Kidney capillary endothelial cell (primary cell): ENCODE measurements around the gene CFD.

Experiments
- DNase-seq: peaks from one replicate; pipeline ENCODE4 v3.0.0-alpha.2; 2018; ENCODE audit warnings: low spot score

Gene CFD

GRCh38 chr19:906480-906879, 47.0 kb downstream of the CFD start:
- no peak for DNase-seq

DNA sequence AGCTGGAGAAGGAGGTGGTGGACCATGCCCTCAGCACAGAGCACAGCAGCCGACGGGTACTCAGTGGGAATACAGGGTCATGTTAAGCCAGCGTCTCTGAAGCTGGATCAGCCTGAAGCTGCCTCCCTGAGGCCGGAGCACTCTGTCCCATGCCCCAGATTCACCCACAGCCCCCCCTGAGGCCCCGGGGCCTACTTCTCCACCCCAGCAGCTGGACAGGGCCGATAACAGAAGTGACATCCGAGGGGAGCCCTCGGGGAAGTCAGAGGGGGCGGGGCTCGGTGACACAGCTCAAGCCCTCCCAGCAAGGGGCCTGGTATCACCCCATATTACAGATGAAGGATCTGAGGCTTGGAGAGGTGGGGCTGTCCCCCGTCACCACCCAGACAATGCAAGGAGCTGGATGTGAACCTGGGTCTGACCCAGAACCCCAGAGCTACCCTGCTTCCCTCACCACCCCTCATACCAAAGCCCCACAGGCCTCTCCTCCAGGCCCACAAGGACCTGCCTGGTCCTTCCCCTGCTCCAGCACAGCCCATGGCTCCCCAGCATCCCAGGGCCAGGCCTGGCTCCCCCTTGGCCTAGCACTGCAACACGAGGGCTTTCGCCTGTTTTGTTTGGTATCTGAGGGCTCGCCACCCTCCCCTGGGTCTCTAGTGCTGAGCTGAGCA, 47.9 kb downstream of the CFD start:
- no peak for DNase-seq

DNA sequence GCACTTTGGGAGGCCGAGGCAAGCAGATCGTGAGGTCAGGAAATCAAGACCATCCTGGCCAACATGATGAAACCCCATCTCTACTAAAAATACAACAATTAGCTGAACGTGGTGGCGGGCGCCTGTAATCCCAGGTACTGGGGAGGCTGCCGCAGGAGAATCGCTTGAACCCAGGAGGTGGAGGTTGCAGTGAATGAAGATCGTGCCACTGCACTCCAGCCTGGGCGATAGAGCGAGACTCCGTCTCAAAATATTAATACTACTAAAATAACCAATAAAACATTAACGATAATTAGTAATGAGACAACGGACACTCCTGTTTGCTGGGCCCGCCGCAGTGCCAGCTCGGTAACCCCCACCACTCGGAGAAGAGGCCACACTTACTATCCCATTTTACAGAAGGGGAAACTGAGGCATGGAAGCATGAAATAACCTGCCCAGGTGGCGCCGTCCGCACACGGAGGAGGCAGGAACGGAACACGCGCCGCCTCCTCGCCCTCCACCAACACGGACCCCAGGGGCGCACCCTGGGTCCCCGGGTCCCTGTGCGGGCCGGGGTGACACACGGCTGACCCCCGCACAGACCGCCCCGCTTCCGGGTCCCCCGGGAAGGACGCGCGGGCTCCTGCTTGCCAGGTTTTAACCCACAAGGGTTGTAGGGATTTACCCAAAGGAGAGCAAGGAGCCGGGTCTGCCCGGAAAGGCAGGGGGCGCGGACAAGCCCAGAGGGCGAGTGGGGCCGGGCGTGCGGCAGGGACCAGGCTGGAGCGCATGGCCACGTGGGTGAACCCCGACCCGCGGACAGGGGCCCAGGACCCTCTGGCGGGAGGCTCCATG, 52.0 kb downstream of the CFD start:
- no peak for DNase-seq

- no peak for DNase-seq
Observed at GRCh38 chr19:912181-913079, 53.0 kb downstream of the CFD start.
